GM18951 (cell line): ENCODE results near the gene NPAP1.

Experiments
- POLR2A ChIP-seq: IDR thresholded peaks from 4 replicates; pipeline ENCODE4 v1.6.1; 2011; ENCODE audit warnings: mild to moderate bottlenecking; ENCODE audit not compliant: insufficient read length, insufficient read depth; ENCODE audit errors: extremely low read depth
- in situ Hi-C: fragments of 300-500 bp; cut with MboI; formaldehyde crosslinking; loops from one replicate; pipeline ENCODE4 v1.12.0; 2022; ENCODE audit warnings: low sequenced_read_pairs, mixed read lengths, inconsistent platforms; ENCODE audit not compliant: unreplicated experiment

NPAP1 gene

DNA sequence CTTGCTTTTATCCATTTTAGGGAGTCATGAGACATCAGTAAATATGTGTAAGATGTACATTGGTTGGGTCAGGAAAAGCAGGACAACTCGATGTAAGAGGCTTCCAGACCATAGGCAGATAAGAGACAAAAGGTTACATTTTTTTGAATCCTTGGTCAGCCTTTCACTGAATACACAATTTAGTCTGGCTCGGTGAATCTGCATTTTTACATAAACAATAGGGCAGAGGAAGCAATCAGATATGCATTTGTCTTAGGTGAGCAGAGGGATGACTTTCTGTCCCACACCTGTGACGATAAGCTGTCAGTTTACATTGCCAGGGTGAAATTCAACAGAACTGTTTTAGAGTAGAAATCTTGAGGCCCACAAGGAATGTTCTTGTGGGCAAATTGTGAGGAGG is 20.6 kb downstream of the NPAP1 start:
- TF ChIP-seq POLR2A, result no peak
- in situ Hi-C loops, result no loop called here

DNA sequence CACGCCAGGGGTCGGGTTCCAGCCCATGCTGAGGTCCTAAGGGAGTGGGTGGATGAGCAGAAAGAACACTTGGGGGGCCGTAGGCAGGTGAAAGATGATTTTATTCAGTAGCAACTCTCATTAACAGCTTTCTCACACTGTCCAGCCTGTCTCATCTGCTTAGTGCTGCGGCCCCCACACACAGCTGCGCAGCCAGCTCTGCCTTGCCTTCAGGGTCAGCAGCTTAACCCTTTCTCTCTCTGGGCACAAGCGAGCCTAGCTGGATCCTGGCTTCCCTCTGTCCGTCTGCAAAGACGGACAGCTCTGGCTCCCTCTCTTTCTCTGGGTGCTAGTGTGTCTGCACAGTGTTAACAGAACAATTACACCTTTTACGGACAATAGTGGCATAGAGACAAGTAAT is 21.3 kb downstream of the NPAP1 start:
- in situ Hi-C loops, result no loop called here
- TF ChIP-seq POLR2A, result no peak

DNA sequence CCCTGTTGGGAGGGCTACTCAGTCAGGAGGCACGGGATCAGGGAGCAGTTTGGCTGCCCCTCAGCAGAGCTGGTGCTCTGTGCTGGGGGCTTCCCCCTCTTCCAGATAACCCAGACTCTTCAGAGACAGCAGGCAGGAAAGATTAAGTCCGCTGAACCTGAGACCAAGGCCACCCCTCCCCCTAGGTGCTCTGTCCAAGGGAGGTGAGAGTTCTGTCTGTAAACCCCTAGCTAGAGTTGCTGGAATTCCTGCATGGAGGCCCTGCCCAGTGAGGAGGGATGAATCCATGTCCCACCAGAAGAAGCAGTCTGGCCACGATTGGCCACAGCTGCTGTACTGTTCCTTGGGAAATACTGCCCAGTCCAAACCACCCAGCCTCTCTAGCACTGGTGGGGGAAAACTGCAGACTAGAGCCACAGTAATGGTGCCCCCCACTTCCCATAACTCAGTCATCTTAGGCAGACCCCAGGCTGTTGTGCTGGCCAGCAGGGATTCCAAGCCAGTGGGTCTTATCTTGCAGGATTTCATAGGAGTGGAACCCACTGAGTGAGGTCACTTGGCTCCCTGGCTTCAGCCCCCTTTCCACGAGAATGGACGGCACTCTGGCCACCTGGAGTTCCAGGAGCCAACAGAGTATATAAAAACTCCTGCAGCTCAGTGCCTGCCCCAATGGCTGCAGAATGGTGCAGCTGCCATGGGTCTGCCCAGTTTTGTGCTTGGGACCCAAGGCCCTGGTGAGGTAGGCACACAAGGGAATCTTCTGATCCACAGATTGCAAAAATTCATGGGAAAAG is 42.9 kb downstream of the NPAP1 start:
- in situ Hi-C loops, result no loop called here
- TF ChIP-seq POLR2A, result no peak

DNA sequence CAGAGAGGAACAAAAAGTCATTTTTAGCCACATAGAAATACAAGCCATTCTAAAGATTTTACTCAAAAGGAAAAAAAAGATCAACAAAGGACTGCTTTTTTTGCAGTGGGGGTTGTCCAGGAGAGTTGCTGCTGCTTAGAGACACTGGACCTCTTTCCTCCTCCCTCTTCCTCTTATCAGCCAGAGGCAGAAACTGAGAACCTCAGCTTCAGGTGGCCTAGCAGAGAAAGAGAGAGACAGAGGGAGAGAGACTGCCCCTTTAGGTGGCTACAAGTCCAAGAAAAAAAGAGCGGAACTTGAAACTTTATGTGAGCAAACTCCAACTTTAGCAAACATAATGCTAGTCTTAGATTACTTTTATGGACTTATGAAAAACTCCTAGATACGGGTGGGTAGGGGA is 54.2 kb downstream of the NPAP1 start:
- in situ Hi-C loops, result no loop called here

More for the DNA sequence above, 54.2 kb downstream of the NPAP1 start:
- no peak for TF ChIP-seq POLR2A
